ENCODE results near the gene FAH. TPM values are rescaled to one million over a fixed set of nuclear protein-coding genes. Genes with fewer than 3 reads are reported as not detected.

Gene FAH
- polyA plus RNA-seq, 1 donor (not counting 4 experiments of a cell fraction or from before 2014, with no cell fraction given): 29.4 TPM

DNA sequence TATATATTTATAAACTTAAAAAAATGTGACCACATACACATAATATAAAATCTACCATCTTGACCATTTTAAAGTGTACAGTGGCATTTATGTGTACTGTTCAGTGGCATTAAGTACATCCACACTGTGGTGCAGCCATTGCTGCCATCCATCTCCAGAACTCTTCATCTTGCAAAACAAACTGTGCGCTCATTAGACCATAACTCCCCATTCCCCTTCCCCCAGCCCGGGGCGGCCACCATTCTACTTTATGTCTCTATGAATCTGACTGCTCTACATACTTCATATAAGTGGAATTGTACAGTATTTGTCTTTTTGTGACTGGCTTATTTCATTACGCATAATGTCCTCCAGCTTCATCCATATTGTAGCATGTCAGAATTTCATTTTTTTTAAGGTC lies 51.4 kb downstream of the FAH start:
- Histone ChIP-seq H3K4me2 (ENCODE audit: control insufficient read depth, extremely low read depth, insufficient read depth, low read depth, low read length) (no peak overlapping the region), H2AFZ (ENCODE audit: control insufficient read depth, low read length) (no peak overlapping the region), H3K9ac (ENCODE audit: control insufficient read depth, extremely low read depth, insufficient read depth, low read length) (no peak overlapping the region), H3K9me3 (ENCODE audit: control insufficient read depth, low read depth, low read length) (no peaks in the 10 kb centered on the region), H3K27ac (ENCODE audit: control insufficient read depth, insufficient read depth, low read length) (no peak overlapping the region), H3K4me3 (ENCODE audit: control insufficient read depth in 2 of 3, extremely low read depth in 1 of 3, insufficient read depth in 2 of 3, low read depth in 1 of 3, low read length in 3 of 3) (no peak overlapping the region), H3K4me1 (ENCODE audit: control insufficient read depth, extremely low read depth, insufficient read depth, low read length) (peaks cover 14% of the 10 kb centered on the region), H4K20me1 (ENCODE audit: control insufficient read depth, extremely low read depth, insufficient read depth, low read length) (no peaks in the 10 kb centered on the region), H3K9me1 (ENCODE audit: control insufficient read depth, extremely low read depth, insufficient read depth, low read length) (peaks cover 3% of the 10 kb centered on the region), H3K79me2 (ENCODE audit: control insufficient read depth, insufficient read depth, low read length) (no peaks in the 10 kb centered on the region), H3K36me3 (ENCODE audit: control insufficient read depth in 2 of 2, extremely low read depth in 1 of 2, insufficient read depth in 2 of 2, low read length in 2 of 2) (no peaks in the 10 kb centered on the region), H3K27me3 (ENCODE audit: control insufficient read depth, extremely low read depth, insufficient read depth, low read length) (no peaks in the 10 kb centered on the region)
- FAIRE-seq (no peak), DNase-seq (ENCODE audit: low read depth, low spot score) (no peak)
- TF ChIP-seq, protein P1, sequence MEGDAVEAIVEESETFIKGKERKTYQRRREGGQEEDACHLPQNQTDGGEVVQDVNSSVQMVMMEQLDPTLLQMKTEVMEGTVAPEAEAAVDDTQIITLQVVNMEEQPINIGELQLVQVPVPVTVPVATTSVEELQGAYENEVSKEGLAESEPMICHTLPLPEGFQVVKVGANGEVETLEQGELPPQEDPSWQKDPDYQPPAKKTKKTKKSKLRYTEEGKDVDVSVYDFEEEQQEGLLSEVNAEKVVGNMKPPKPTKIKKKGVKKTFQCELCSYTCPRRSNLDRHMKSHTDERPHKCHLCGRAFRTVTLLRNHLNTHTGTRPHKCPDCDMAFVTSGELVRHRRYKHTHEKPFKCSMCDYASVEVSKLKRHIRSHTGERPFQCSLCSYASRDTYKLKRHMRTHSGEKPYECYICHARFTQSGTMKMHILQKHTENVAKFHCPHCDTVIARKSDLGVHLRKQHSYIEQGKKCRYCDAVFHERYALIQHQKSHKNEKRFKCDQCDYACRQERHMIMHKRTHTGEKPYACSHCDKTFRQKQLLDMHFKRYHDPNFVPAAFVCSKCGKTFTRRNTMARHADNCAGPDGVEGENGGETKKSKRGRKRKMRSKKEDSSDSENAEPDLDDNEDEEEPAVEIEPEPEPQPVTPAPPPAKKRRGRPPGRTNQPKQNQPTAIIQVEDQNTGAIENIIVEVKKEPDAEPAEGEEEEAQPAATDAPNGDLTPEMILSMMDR (optimal IDR thresholded peaks at IDR 0.05 in 1 of 3, IDR thresholded peaks at IDR 0.05 in 1 of 3, conservative IDR thresholded peaks at IDR 0.05 in 1 of 3; ENCODE audit: extremely low read depth in 1 of 3, insufficient read depth in 2 of 3, low read length in 3 of 3): no peak
- TF ChIP-seq EZH2 (IDR thresholded peaks at IDR 0.05; ENCODE audit: low read length): no peak
- dilution Hi-C loops (cut with MboI; ENCODE audit: extremely low pct_ligation_motif_present, low sequenced_read_pairs): no loop called here

DNA sequence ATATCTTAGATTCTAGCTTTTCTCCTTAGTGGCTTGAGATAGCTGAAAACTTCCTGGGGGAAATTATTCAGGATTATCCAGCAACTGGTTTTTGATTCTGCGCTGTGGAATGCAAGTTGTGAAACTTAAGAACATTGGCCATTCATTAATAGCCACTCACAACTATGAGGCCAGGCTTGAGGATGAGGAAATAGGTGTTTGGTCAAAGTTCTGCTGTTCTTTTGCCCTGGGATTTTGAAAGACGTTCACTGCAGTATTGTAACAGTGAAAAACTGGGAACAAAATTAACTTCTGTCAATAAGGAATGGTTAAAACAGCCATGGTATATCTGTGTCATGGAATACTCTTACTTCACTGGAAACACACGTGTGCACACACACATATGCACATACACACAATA lies 55.1 kb downstream of the FAH start:
- no peak for DNase-seq (ENCODE audit: low read depth, low spot score)
- H3K9me1 ChIP-seq (ENCODE audit: control insufficient read depth, extremely low read depth, insufficient read depth, low read length): peaks cover 3% of the 10 kb centered on the region
- no peak overlapping the region for H3K4me3 ChIP-seq (ENCODE audit: control insufficient read depth in 2 of 3, extremely low read depth in 1 of 3, insufficient read depth in 2 of 3, low read depth in 1 of 3, low read length in 3 of 3)
- H3K4me1 ChIP-seq (ENCODE audit: control insufficient read depth, extremely low read depth, insufficient read depth, low read length): peaks cover 17% of the 10 kb centered on the region
- no peaks in the 10 kb centered on the region for H3K79me2 ChIP-seq (ENCODE audit: control insufficient read depth, insufficient read depth, low read length)
- no peak for TF ChIP-seq EZH2 (IDR thresholded peaks at IDR 0.05; ENCODE audit: low read length)
- TF ChIP-seq, protein P1 (optimal IDR thresholded peaks at IDR 0.05 in 1 of 3, IDR thresholded peaks at IDR 0.05 in 1 of 3, conservative IDR thresholded peaks at IDR 0.05 in 1 of 3; ENCODE audit: extremely low read depth in 1 of 3, insufficient read depth in 2 of 3, low read length in 3 of 3): no peak
- no peak overlapping the region for H3K4me2 ChIP-seq (ENCODE audit: control insufficient read depth, extremely low read depth, insufficient read depth, low read depth, low read length)
- dilution Hi-C loops (cut with MboI; ENCODE audit: extremely low pct_ligation_motif_present, low sequenced_read_pairs): no loop called here
- no peak for FAIRE-seq
- no peaks in the 10 kb centered on the region for H4K20me1 ChIP-seq (ENCODE audit: control insufficient read depth, extremely low read depth, insufficient read depth, low read length)
- no peaks in the 10 kb centered on the region for H3K36me3 ChIP-seq (ENCODE audit: control insufficient read depth in 2 of 2, extremely low read depth in 1 of 2, insufficient read depth in 2 of 2, low read length in 2 of 2)
- no peak overlapping the region for H3K9ac ChIP-seq (ENCODE audit: control insufficient read depth, extremely low read depth, insufficient read depth, low read length)
- no peaks in the 10 kb centered on the region for H3K27me3 ChIP-seq (ENCODE audit: control insufficient read depth, extremely low read depth, insufficient read depth, low read length)
- H2AFZ ChIP-seq (ENCODE audit: control insufficient read depth, low read length): no peak overlapping the region
- H3K9me3 ChIP-seq (ENCODE audit: control insufficient read depth, low read depth, low read length): no peaks in the 10 kb centered on the region
- H3K27ac ChIP-seq (ENCODE audit: control insufficient read depth, insufficient read depth, low read length): no peak overlapping the region

Measured in keratinocyte (primary cell).